SK-N-SH (cell line): ENCODE measurements around the gene PCGF3. TPM values are rescaled to one million over a fixed set of nuclear protein-coding genes. Genes with fewer than 3 reads are reported as not detected.

Source experiments
- CTCF ChIA-PET: fragments of 300-600, 350-600 bp; formaldehyde crosslinking; extraction: SDS; loops from one replicate; lab custom pipeline; 2021; lab: Yijun Ruan, JAX
- POLR2A ChIA-PET: fragments of 350-600 bp; sonication (Branson Sonifier 250); formaldehyde crosslinking; extraction: SDS; loops from one replicate; lab custom pipeline; 2020; ENCODE audit warnings: antibody characterized with exemption, inconsistent platforms; lab: Yijun Ruan, JAX
- DNase-seq: peaks from one replicate; pipeline ENCODE4 v3.0.0; 2012
- H2AFZ ChIP-seq: fragments of 200-600 bp; sonication (generic); 2 replicates; pipeline ENCODE4 v1.8.1; 2016; ENCODE audit warnings: antibody characterized with exemption, mild to moderate bottlenecking, low read depth
- H3F3A ChIP-seq: fragments of 200-600 bp; sonication (generic); replicated peaks from 2 replicates; pipeline ENCODE3; 2016; ENCODE audit warnings: antibody characterized with exemption, mild to moderate bottlenecking; ENCODE audit not compliant: insufficient read depth
- H3K27ac ChIP-seq, 2 experiments: fragments of 200-500 bp in 1 of 2; fragments of 200-600 bp in 1 of 2; sonication (Bioruptor generic) in 1 of 2; sonication (generic), shearing (Covaris generic) in 1 of 2; 2 replicates each; pipeline versions ENCODE4 v1.5.1 to v1.6.1; 2014 to 2016; ENCODE audit warnings: low read depth in 2 of 2, inconsistent platforms in 1 of 2, low read length in 1 of 2, mild to moderate bottlenecking in 1 of 2, mixed read lengths in 1 of 2
- H3K27me3 ChIP-seq: fragments of 200-600 bp; sonication (generic), shearing (Covaris generic); 2 replicates; pipeline ENCODE4 v1.6.1; 2016; ENCODE audit warnings: mixed run types; ENCODE audit not compliant: insufficient read depth
- H3K36me3 ChIP-seq, 2 experiments: fragments of 200-500 bp in 1 of 2; fragments of 200-600 bp in 1 of 2; sonication (Bioruptor generic) in 1 of 2; sonication (generic) in 1 of 2; replicated peaks in 1 of 2; 2 replicates each; pipeline versions ENCODE3 to v1.5.1; 2014 to 2016; ENCODE audit warnings: low read length in 1 of 2, mild to moderate bottlenecking in 1 of 2; ENCODE audit not compliant: insufficient read depth in 2 of 2, control insufficient read depth in 1 of 2
- H3K4me1 ChIP-seq, 2 experiments: fragments of 200-500 bp in 1 of 2; fragments of 200-600 bp in 1 of 2; sonication (Bioruptor generic) in 1 of 2; sonication (generic), shearing (Covaris generic) in 1 of 2; 2 replicates each; pipeline versions ENCODE4 v1.5.1 to v1.6.1; 2014 to 2016; ENCODE audit warnings: low read depth in 1 of 2, low read length in 1 of 2, mixed run types in 1 of 2; ENCODE audit not compliant: insufficient read depth in 2 of 2, control insufficient read depth in 1 of 2
- H3K4me2 ChIP-seq: fragments of 200-600 bp; sonication (generic), shearing (Covaris generic); 2 replicates; pipeline ENCODE4 v1.6.1; 2017; ENCODE audit warnings: mixed run types
- H3K4me3 ChIP-seq, 2 experiments: fragments of 200-500 bp in 1 of 2; fragments of 200-600 bp in 1 of 2; sonication (Bioruptor generic) in 1 of 2; sonication (generic), shearing (Covaris generic) in 1 of 2; 2 replicates each; pipeline versions ENCODE4 v1.5.1 to v1.8.1; 2014 to 2016; ENCODE audit warnings: low read depth in 2 of 2, inconsistent platforms in 1 of 2, low read length in 1 of 2, mild to moderate bottlenecking in 1 of 2, mixed read lengths in 1 of 2, moderate library complexity in 1 of 2
- H3K79me2 ChIP-seq: fragments of 200-600 bp; sonication (generic); 2 replicates; pipeline ENCODE4 v1.8.1; 2017; ENCODE audit warnings: mild to moderate bottlenecking; ENCODE audit not compliant: insufficient read depth
- H3K9ac ChIP-seq: fragments of 200-600 bp; sonication (generic); 2 replicates; pipeline ENCODE4 v1.6.1; 2017; ENCODE audit warnings: mixed run types
- H3K9me2 ChIP-seq: fragments of 200-600 bp; sonication (generic); 2 replicates; pipeline ENCODE4 v1.6.1; 2017; ENCODE audit warnings: mixed run types
- H3K9me3 ChIP-seq: fragments of 200-600 bp; sonication (generic); 2 replicates; pipeline ENCODE4 v1.6.1; 2017; ENCODE audit warnings: mixed run types, mild to moderate bottlenecking, moderate library complexity
- H4K20me1 ChIP-seq: fragments of 200-600 bp; sonication (generic); 2 replicates; pipeline ENCODE4 v1.6.1; 2017; ENCODE audit warnings: mild to moderate bottlenecking, mixed run types; ENCODE audit not compliant: insufficient read depth
- CHD2 ChIP-seq: fragments of 150-350 bp; IDR thresholded peaks from 2 replicates; pipeline ENCODE4 v1.6.1; 2018; ENCODE audit warnings: low read length; ENCODE audit not compliant: partially characterized antibody
- ELF1 ChIP-seq: IDR thresholded peaks from 2 replicates; pipeline ENCODE4 v1.4.0; 2012
- FOXJ3 ChIP-seq: sonication (generic); formaldehyde crosslinking; IDR thresholded peaks from 2 replicates; pipeline ENCODE4 v1.5.1; 2020; ENCODE audit warnings: mild to moderate bottlenecking, missing genetic modification reagents
- FOXM1 ChIP-seq: IDR thresholded peaks from 2 replicates; pipeline ENCODE4 v1.4.0; 2012; ENCODE audit warnings: low read depth, mild to moderate bottlenecking
- GABPA ChIP-seq: IDR thresholded peaks from 2 replicates; pipeline ENCODE4 v1.4.0; 2012; ENCODE audit warnings: low read depth, mild to moderate bottlenecking
- MEF2A ChIP-seq: IDR thresholded peaks from 2 replicates; pipeline ENCODE4 v1.4.0; 2012; ENCODE audit warnings: low read depth, borderline replicate concordance
- MXI1 ChIP-seq: IDR thresholded peaks from 2 replicates; pipeline ENCODE4 v1.6.1; 2012; ENCODE audit warnings: mild to moderate bottlenecking, low read depth, low read length, improper control_type of control experiment
- POLR2AphosphoS5 ChIP-seq: IDR thresholded peaks from 2 replicates; pipeline ENCODE4 v1.6.1; 2012; ENCODE audit warnings: low read depth, low read length
- RAD21 ChIP-seq: IDR thresholded peaks from 2 replicates; pipeline ENCODE4 v1.6.1; 2012; ENCODE audit warnings: mild to moderate bottlenecking, low read length
- RCOR1 ChIP-seq: fragments of 150-350 bp; IDR thresholded peaks from 2 replicates; pipeline ENCODE4 v1.6.1; 2017; ENCODE audit warnings: antibody characterized with exemption, low read length
- REST ChIP-seq: IDR thresholded peaks from 2 replicates; pipeline ENCODE4 v1.6.1; 2012; ENCODE audit warnings: mild to moderate bottlenecking, low read depth, low read length, moderate library complexity
- RXRA ChIP-seq: IDR thresholded peaks from 2 replicates; pipeline ENCODE4 v1.4.0; 2012; ENCODE audit warnings: low read depth, mild to moderate bottlenecking, borderline replicate concordance
- SIN3A ChIP-seq: IDR thresholded peaks from 2 replicates; pipeline ENCODE4 v1.6.1; 2012; ENCODE audit warnings: low read depth, mild to moderate bottlenecking, low read length, moderate library complexity, borderline replicate concordance
- SMC3 ChIP-seq: IDR thresholded peaks from 2 replicates; pipeline ENCODE4 v1.6.1; 2012; ENCODE audit warnings: low read depth, low read length, improper control_type of control experiment
- TAF1 ChIP-seq: IDR thresholded peaks from 2 replicates; pipeline ENCODE4 v1.6.1; 2012; ENCODE audit warnings: low read depth, mild to moderate bottlenecking, low read length, moderate library complexity, borderline replicate concordance
- TCF12 ChIP-seq: IDR thresholded peaks from 2 replicates; pipeline ENCODE4 v1.4.0; 2012
- TEAD4 ChIP-seq: IDR thresholded peaks from 2 replicates; pipeline ENCODE4 v1.4.0; 2012; ENCODE audit warnings: mild to moderate bottlenecking, borderline replicate concordance; ENCODE audit not compliant: insufficient read depth
- YY1 ChIP-seq: IDR thresholded peaks from 2 replicates; pipeline ENCODE4 v1.4.0; 2012; ENCODE audit warnings: low read depth, mild to moderate bottlenecking
- ZBTB33 ChIP-seq: IDR thresholded peaks from 2 replicates; pipeline ENCODE4 v1.4.0; 2012; ENCODE audit warnings: low read depth, borderline replicate concordance
- WGBS: methylation state at CpG from one replicate; pipeline ENCODE4 v1.1.6; 2017; ENCODE audit warnings: low lambda C conversion rate; 5-methylcytosine and 5-hydroxymethylcytosine counted together
- polyA plus RNA-seq, 3 experiments: library from polyadenylated mRNA; depleted of rRNA; stranded (reverse); fragments of >200 nt; gene quantifications; 2 replicates each; pipeline ENCODE4 v1.2.3, GENCODE V29; 2012
- TF ChIP-seq, protein P1 (sequence below): IDR thresholded peaks from 2 replicates; pipeline ENCODE4 v1.4.0; 2012; ENCODE audit warnings: low read depth, borderline replicate concordance

Gene PCGF3
- polyA plus RNA-seq, 1 of the 3 experiments (the other 2 are of a cell fraction) = 44.8 TPM

DNA sequence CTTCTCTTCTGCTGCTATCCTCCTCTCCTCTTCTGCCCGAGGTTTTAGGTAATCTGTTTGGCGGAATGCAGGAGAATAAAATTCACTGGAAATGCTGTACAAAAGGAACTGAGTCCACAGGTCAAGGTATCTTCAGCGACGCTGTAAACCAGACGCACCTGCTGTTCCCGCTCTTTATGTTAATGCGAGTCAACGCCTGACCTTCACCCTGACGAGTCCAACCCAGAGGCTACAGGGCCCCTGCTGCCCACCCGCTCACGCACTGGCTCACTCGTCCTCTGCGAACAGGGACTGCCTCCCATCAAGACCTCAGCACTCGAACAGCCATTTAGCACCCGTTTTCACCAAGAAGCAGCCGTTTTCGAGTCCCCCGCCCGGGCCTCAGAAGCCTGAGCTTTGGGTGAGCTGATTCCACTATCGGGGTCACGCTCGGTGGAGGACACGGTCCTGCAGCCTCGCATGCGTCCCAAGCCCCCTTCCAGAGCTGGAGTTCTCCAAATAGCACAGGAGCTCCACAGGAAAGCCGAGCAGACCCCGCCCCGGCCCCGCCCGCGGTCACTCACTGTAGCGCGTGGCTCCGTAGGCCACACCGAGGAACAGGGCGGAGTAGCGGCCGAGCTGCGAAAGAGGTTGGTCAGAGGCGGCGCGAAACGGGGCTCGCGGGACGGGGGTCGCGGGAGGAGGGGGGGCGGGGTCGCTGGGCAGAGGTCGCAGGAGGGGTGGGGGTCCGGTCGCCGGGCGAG, 32.1 kb upstream of the PCGF3 start:
- Histone ChIP-seq H3K79me2 (peaks cover 28% of the 10 kb centered on the region), H3K4me3 (peak overlapping the region; percentile 87 to 95), H3F3A (no peaks in the 10 kb centered on the region), H3K9me2 (no peaks in the 10 kb centered on the region), H3K4me1 (peaks cover 6 to 22% of the 10 kb centered on the region in 2 experiments; a peak in 1 of 4 replicates), H3K4me2 (peak overlapping the region; percentile 98), H3K27me3 (no peaks in the 10 kb centered on the region), H3K36me3 (peaks cover 13 to 18% of the 10 kb centered on the region in 2 experiments), H3K9ac (peak overlapping the region; percentile 77), H2AFZ (peak overlapping the region; percentile 47; the same call in 1 of the 2 replicates), H3K27ac (peak overlapping the region in 1 of 2 experiments; percentile 35; a peak in 2 of 4 replicates), H4K20me1 (no peaks in the 10 kb centered on the region), H3K9me3 (no peaks in the 10 kb centered on the region)
- DNase-seq = no peak
- POLR2A ChIA-PET = interaction anchor here (1.0 to 2.5 kb wide), 2 partner anchors 8 to 9 kb away, joined by 4 to 24 read pairs; no protein-coding TSS in a partner anchor
- TF ChIP-seq RXRA = no peak
- no peak for TF ChIP-seq CHD2
- no peak for TF ChIP-seq SMC3
- no peak for TF ChIP-seq YY1
- TF ChIP-seq ELF1 = no peak
- no peak for TF ChIP-seq POLR2AphosphoS5
- no peak for TF ChIP-seq FOXM1
- TF ChIP-seq RCOR1 = no peak
- TF ChIP-seq SIN3A = no peak
- TF ChIP-seq GABPA = no peak
- TF ChIP-seq ZBTB33 = no peak
- TF ChIP-seq FOXJ3 (CRISPR knock-in tag) = no peak
- no peak for TF ChIP-seq MEF2A
- no peak for TF ChIP-seq TEAD4
- no peak for TF ChIP-seq MXI1
- no peak for TF ChIP-seq TAF1
- TF ChIP-seq, protein P1, sequence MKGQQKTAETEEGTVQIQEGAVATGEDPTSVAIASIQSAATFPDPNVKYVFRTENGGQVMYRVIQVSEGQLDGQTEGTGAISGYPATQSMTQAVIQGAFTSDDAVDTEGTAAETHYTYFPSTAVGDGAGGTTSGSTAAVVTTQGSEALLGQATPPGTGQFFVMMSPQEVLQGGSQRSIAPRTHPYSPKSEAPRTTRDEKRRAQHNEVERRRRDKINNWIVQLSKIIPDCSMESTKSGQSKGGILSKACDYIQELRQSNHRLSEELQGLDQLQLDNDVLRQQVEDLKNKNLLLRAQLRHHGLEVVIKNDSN = no peak
- no peak for TF ChIP-seq REST
- no peak for TF ChIP-seq RAD21
- no peak for TF ChIP-seq TCF12
- CTCF ChIA-PET = interaction anchor here (0.6 to 2.8 kb wide), 8 partner anchors 9 to 113 kb away, joined by 3 to 20 read pairs (median 4); no protein-coding TSS in a partner anchor
- WGBS = 18% methylated on average over 21 of the region's 55 CpGs
